Gastroesophageal sphincter (tissue), 4 donors: ENCODE measurements around the gene RNF34. TPM values are rescaled to one million over a fixed set of nuclear protein-coding genes. Genes with fewer than 3 reads are reported as not detected.
A peak's percentile ranks its signal among the peaks of the same experiment; 100 is the strongest.

Experiments used
- ATAC-seq: fragments of 150-250 bp; one replicate; pipeline ENCODE4 v1.9.1; 2016; ENCODE audit warnings: mild to moderate bottlenecking, moderate library complexity
- H3K27ac ChIP-seq, 4 donors: fragments of 200-600 bp; sonication (generic) in 3 of 4; 1 replicate in 3 of 4; 2 replicates in 1 of 4; pipeline ENCODE4 v1.5.1; 2016 to 2019
- H3K27me3 ChIP-seq: fragments of 200-600 bp; sonication (generic); one replicate; pipeline ENCODE4 v1.5.1; 2019
- H3K36me3 ChIP-seq, 2 donors: fragments of 200-600 bp; sonication (generic); one replicate each; pipeline ENCODE4 v1.5.1; 2019; ENCODE audit warnings: control low read depth in 1 of 2
- H3K4me1 ChIP-seq, 3 donors: fragments of 200-600 bp; sonication (generic); 1 replicate in 2 of 3; 2 replicates in 1 of 3; pipeline ENCODE4 v1.5.1; 2016 to 2019; ENCODE audit warnings: control low read depth in 2 of 3
- H3K4me3 ChIP-seq, 2 donors: fragments of 200-600 bp; sonication (generic); one replicate each; pipeline ENCODE4 v1.5.1; 2019; ENCODE audit warnings: mild to moderate bottlenecking in 1 of 2, moderate library complexity in 1 of 2
- H3K9me3 ChIP-seq, 3 donors: fragments of 200-600 bp; sonication (generic); one replicate each; pipeline ENCODE4 v1.5.1; 2017 to 2019; ENCODE audit warnings: control low read depth in 2 of 3
- EP300 ChIP-seq: sonication (generic); formaldehyde crosslinking; IDR thresholded peaks from one replicate; pipeline ENCODE4 v1.6.1; 2017; ENCODE audit warnings: antibody characterized with exemption, mild to moderate bottlenecking
- POLR2A ChIP-seq, 2 donors: fragments of 450-650 bp; IDR thresholded peaks; one replicate each; pipeline ENCODE4 v1.6.1; 2017; ENCODE audit warnings: antibody characterized with exemption in 2 of 2, mild to moderate bottlenecking in 2 of 2, moderate library complexity in 1 of 2
- POLR2AphosphoS5 ChIP-seq: sonication (generic); formaldehyde crosslinking; IDR thresholded peaks from one replicate; pipeline ENCODE4 v1.6.1; 2017; ENCODE audit warnings: antibody characterized with exemption
- WGBS, 2 donors: methylation state at CpG; one replicate each; pipeline ENCODE4 v1.1.5; 2018; ENCODE audit warnings: low coverage in 1 of 2; 5-methylcytosine and 5-hydroxymethylcytosine counted together
- total RNA-seq, 4 donors: library from RNA; depleted of rRNA; stranded (reverse); fragments of >200 nt; gene quantifications; one replicate each; pipeline ENCODE4 v1.1.0, GENCODE V29; 2016
- TF ChIP-seq, protein P1 (sequence below), 4 experiments: fragments of 200-600 bp in 2 of 4; fragments of 450-650 bp in 2 of 4; sonication (generic) in 1 of 4; IDR thresholded peaks; one replicate each; pipeline ENCODE4 v1.5.1; 2017 to 2019; ENCODE audit warnings: antibody characterized with exemption in 4 of 4, mild to moderate bottlenecking in 2 of 4, moderate library complexity in 2 of 4

RNF34 gene
- total RNA-seq, 4 donors from 2014 or later = 42.5 to 76.0 (median 56.3) TPM

GRCh38 chr12:121427556-121428050, 27.7 kb downstream of the RNF34 start:
- Histone ChIP-seq H3K4me3 (no peak overlapping the region), H3K36me3 (peaks cover 0 to 100% of the 10 kb centered on the region in 2 donors), H3K27me3 (no peaks in the 10 kb centered on the region), H3K27ac (peak overlapping the region in 3 of 4 donors; percentile 28 to 82 (median 78)), H3K4me1 (peaks cover 0 to 71% (median 0%) of the 10 kb centered on the region in 3 donors), H3K9me3 (no peaks in the 10 kb centered on the region)
- no peak for TF ChIP-seq POLR2AphosphoS5
- TF ChIP-seq, protein P1, sequence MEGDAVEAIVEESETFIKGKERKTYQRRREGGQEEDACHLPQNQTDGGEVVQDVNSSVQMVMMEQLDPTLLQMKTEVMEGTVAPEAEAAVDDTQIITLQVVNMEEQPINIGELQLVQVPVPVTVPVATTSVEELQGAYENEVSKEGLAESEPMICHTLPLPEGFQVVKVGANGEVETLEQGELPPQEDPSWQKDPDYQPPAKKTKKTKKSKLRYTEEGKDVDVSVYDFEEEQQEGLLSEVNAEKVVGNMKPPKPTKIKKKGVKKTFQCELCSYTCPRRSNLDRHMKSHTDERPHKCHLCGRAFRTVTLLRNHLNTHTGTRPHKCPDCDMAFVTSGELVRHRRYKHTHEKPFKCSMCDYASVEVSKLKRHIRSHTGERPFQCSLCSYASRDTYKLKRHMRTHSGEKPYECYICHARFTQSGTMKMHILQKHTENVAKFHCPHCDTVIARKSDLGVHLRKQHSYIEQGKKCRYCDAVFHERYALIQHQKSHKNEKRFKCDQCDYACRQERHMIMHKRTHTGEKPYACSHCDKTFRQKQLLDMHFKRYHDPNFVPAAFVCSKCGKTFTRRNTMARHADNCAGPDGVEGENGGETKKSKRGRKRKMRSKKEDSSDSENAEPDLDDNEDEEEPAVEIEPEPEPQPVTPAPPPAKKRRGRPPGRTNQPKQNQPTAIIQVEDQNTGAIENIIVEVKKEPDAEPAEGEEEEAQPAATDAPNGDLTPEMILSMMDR (IDR thresholded peaks at IDR 0.05) = no peak
- no peak for TF ChIP-seq EP300
- TF ChIP-seq POLR2A (IDR thresholded peaks at IDR 0.05) = no peak
- ATAC-seq = no peak
- 69% methylated on average over 2 of the region's 2 CpGs; no CpG with 5 or more reads in 1 of the 2 donors for WGBS, 2 donors

DNA sequence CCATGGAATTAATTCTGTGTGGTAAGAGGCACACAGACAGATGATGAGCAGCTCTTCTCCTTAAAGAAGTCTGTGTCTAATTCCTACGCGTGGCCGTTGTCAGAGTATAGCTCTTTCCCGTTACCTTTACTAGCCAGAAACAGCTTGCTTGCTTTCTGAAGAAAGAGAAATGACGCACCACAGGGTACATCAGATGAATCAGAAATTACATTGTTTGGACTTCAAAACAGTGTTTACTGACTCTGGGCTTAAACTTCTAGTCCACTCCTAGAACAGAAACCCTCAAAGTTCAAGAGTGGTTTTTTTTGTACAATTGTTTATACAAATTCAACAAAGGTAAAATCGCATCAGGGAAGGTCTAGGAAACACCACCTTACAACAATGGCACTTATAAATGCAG, 29.0 kb downstream of the RNF34 start:
- H3K27me3 ChIP-seq = no peaks in the 10 kb centered on the region
- no peaks in the 10 kb centered on the region for H3K9me3 ChIP-seq
- peaks cover 0 to 58% (median 0%) of the 10 kb centered on the region in 3 donors for H3K4me1 ChIP-seq
- peaks cover 0 to 99% of the 10 kb centered on the region in 2 donors for H3K36me3 ChIP-seq
- 66 to 75% methylated on average over 1 to 3 of the region's 6 CpGs for WGBS, 2 donors
- ATAC-seq = no peak
- no peak for TF ChIP-seq POLR2A (IDR thresholded peaks at IDR 0.05)
- TF ChIP-seq POLR2AphosphoS5 = peak; percentile 75
- H3K4me3 ChIP-seq = no peak overlapping the region
- H3K27ac ChIP-seq = peak overlapping the region in 3 of 4 donors; percentile 7 to 82 (median 78)

GRCh38 chr12:121430833-121431415, 31.0 kb downstream of the RNF34 start:
- ATAC-seq = no peak
- Histone ChIP-seq H3K36me3 (peaks cover 0 to 90% of the 10 kb centered on the region in 2 donors), H3K9me3 (no peaks in the 10 kb centered on the region), H3K27me3 (no peaks in the 10 kb centered on the region), H3K4me3 (no peak overlapping the region), H3K4me1 (peaks cover 0 to 37% (median 0%) of the 10 kb centered on the region in 3 donors), H3K27ac (peak overlapping the region in 1 of 4 donors; percentile 78)
- WGBS, 2 donors = 81 to 92% methylated on average over 6 of the region's 6 CpGs
- no peak for TF ChIP-seq EP300
- no peak for TF ChIP-seq POLR2A (IDR thresholded peaks at IDR 0.05)
- TF ChIP-seq, protein P1 (IDR thresholded peaks at IDR 0.05) = no peak
- TF ChIP-seq POLR2AphosphoS5 = no peak

GRCh38 chr12:121432740-121433480, 33.0 kb downstream of the RNF34 start:
- H3K36me3 ChIP-seq = peaks cover 0 to 85% of the 10 kb centered on the region in 2 donors

GRCh38 chr12:121436706-121437105, 36.8 kb downstream of the RNF34 start:
- ATAC-seq = no peak
- Histone ChIP-seq H3K4me1 (no peaks in the 10 kb centered on the region), H3K36me3 (peaks cover 0 to 85% of the 10 kb centered on the region in 2 donors), H3K4me3 (no peak overlapping the region), H3K27me3 (no peaks in the 10 kb centered on the region), H3K27ac (no peak overlapping the region), H3K9me3 (no peaks in the 10 kb centered on the region)
- 91 to 100% methylated on average over 2 of the region's 2 CpGs for WGBS, 2 donors
- TF ChIP-seq EP300 = no peak
- TF ChIP-seq, protein P1 (IDR thresholded peaks at IDR 0.05) = no peak
- no peak for TF ChIP-seq POLR2A (IDR thresholded peaks at IDR 0.05)
- TF ChIP-seq POLR2AphosphoS5 = no peak

More at GRCh38 chr12:121432740-121433480, 33.0 kb downstream of the RNF34 start:
- Histone ChIP-seq H3K4me3 (no peak overlapping the region), H3K27ac (peak overlapping the region in 1 of 4 donors; percentile 12), H3K4me1 (peaks cover 0 to 25% (median 0%) of the 10 kb centered on the region in 3 donors), H3K27me3 (no peaks in the 10 kb centered on the region), H3K9me3 (no peaks in the 10 kb centered on the region)
- no peak for TF ChIP-seq POLR2A (IDR thresholded peaks at IDR 0.05)
- no peak for TF ChIP-seq EP300
- TF ChIP-seq, protein P1 (IDR thresholded peaks at IDR 0.05) = no peak
- TF ChIP-seq POLR2AphosphoS5 = no peak
- 99 to 100% methylated on average over 1 to 7 of the region's 11 CpGs for WGBS, 2 donors
- ATAC-seq = no peak
